IPS-NIHi7 (cell line): ENCODE data around the gene SERPINA4.
"Not testable (repeated sequence)": the region's sequence is repeated elsewhere in the genome, so short reads cannot be mapped to it uniquely, and the experiment has no call there.

Experiments
- DNase-seq: peaks from one replicate; pipeline ENCODE4 v3.0.0; 2012; ENCODE audit warnings: mixed read lengths; ENCODE audit errors: extremely low spot score

The SERPINA4 gene

DNA sequence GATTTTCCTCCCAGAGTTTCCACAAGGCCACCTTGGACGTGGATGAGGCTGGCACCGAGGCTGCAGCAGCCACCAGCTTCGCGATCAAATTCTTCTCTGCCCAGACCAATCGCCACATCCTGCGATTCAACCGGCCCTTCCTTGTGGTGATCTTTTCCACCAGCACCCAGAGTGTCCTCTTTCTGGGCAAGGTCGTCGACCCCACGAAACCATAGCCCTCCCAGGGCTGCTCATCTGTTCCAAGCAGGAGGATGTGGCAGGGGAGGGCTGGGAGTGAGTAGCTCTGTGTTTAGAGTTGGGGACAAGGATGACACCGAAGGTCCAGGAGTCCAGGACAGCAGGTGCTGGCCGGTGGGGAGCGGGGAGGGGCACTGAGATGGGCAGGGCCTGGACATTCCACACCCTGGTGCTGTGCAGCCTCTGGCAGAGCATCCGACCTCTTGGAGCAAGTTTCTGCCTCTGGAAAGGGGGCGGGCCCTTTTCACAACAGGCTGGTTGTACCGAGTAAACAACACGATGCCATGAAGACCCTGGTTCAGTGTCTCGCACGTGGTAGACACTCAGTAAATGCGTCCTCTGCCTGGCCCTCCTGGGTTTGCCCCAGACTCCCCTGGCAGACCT lies 8.2 kb downstream of the SERPINA4 start:
- DNase-seq = no peak

DNA sequence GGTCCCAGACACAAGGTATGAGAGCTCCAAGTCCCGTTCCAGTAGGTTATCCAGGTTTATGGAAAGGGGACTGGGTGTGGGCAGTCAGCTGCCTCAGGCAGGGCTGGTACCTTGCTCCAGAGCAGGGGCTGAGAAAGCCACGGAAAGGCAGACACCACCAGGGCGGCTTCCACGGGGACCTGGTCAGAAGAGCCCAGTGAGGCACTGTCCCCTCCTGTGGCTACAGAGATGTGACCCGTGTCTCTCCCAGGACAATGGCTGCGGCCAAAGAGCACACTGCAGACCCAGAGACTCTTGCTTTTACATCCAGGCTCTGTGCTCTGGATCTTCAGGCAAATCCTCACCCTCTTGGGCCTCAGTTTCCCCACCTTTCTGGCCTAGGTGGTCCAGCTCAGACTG lies 8.8 kb downstream of the SERPINA4 start:
- DNase-seq = no peak

- DNase-seq = no peak
Measured at GRCh38 chr14:94570440-94570839, 9.2 kb downstream of the SERPINA4 start.

DNA sequence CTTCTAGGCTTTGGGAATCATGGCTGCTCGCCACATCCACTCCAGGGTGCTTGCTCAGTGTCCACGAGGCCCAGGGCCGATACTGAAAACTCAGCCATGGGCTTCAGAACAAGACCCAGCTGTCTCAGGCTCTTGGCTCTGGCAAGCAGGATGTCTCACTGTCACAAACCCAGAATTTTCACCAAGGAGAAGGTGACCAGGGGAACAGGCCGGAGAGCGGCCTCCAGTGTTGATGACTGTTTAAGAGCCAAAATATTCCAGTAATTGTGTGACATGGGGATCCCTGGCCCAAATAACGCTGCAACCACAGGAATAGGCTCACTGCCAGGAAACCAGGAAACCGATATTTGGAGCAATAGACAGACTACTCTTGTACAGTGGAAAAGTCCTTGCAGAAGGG lies 10.2 kb downstream of the SERPINA4 start:
- no peak for DNase-seq

- DNase-seq = no peak
Measured at GRCh38 chr14:94571950-94572349, 10.7 kb downstream of the SERPINA4 start.

DNA sequence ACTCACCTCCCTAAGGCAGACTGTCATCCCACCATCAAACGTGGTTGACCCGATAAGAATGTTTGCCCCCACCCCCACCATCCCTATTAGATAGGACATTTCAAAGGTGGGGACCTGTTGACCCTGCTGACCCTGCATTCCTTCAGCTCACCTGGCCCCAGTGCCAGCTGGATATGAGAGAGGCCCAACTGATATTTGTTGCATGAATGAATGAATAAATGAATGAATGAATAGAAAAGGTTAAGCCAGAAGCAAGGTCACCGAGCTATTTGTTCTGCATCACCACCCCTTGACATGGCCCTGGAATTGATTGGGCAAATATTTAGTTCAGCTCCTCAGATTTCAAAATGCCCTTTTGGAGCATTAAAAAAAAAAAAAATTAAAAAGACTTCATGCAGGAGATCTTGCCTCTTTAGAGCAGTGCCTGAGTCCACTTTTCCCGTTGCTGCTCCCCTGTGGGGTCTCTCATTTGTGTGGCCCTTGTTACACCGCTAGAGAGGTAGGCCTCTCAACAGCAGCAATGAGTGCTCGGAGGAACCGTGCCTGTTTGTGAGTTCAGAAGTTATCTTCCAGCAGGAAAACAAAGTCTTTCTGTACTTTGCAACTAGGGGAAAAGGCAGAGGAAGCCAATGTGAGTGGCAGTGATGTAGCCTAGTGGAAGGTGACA lies 11.5 kb downstream of the SERPINA4 start:
- DNase-seq = no peak

GRCh38 chr14:94573475-94574277 lies 12.4 kb downstream of the SERPINA4 start:
- DNase-seq = no peak

GRCh38 chr14:94574336-94574735 lies 13.1 kb downstream of the SERPINA4 start:
- no peak for DNase-seq

GRCh38 chr14:94575730-94576585 lies 14.7 kb downstream of the SERPINA4 start:
- no peak for DNase-seq

DNA sequence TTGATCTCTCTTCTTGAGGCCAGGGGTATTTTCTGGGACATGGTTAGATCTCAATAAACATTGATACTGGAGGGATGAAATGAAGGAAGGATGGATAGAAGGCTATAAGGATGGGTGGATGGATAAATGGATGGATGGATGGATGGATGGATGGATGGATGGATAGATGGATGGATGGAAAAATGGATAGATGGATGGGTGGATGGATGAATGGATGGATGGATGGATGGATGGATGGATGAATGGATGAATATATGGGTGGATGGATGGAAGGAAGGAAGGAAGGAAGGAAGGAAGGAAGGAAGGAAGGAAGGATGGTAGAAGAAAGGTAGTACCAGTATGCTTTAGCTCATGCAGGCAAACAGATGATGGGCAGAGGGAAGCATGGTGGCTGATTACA lies 16.2 kb downstream of the SERPINA4 start:
- not testable (repeated sequence) for DNase-seq

DNA sequence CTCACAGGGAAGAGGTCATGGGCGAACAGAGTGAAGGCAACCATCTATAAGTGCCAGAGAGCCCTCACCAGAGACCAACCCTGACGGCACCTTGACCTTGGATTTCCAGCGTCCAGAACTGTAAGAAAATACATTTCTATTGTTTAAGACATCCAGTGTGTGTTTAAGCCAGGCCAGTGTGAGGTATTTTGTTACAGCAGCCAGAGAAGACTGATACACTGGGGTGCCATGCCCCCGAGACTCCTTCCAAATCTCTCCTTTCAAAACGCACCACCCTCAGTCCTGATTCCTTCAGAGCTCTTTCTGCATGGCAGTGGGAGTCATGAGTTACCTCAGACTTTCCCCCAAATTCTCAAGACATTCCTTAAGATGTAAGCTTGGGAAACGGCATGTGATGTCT lies 17.5 kb downstream of the SERPINA4 start:
- no peak for DNase-seq

DNA sequence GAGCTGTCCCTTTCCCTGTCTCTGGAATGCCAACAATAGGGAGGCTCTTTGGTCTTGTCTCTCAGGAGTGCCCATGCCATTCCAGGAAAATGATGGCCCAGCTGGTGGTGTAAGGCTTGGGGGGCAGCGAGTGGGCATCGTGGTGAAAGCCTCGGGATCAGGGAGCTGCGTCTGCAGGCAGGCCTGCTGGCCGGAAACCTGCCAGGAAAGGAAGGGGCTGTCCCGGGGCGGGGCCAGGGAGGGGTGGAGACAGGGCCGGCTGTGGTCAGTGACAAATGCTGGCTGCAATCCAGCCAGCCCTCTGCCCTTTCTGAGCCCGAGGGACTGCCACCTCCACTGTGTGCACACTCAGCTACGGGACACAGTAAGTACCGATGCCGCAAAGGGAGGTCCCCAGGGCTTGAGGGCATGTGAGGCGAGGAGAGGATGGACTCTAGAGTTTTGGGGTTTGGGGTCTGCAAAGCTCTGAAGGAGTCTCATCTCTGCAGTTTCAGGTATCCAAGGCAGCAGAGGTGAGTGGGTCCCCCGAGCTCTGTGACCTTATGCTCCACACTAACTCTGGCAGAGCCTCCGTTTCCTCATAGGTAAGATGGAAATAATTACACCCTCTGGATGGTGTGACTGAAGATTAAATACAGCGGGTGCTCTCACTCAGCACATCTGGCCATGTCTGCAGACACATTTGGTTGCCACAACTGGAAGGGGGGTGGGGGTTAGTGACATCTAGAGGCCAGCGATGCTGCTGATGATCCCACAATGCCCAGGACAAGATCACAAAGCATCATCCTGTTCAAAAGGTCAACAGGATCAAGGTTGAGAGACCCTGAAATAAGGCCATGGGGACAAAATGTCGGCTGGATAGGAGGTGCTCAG lies 20.1 kb downstream of the SERPINA4 start, which contains the start of gene SERPINA5:
Gene SERPINA5 (plus strand): TSS at position 300 of the 873 bp plus-strand sequence. CDS start 5,937 bp downstream, outside the sequence.
- DNase-seq = peak; percentile 79

GRCh38 chr14:94582199-94582750 lies 21.0 kb downstream of the SERPINA4 start:
- no peak for DNase-seq

- DNase-seq = no peak
Measured at GRCh38 chr14:94582851-94583250, 21.6 kb downstream of the SERPINA4 start.

DNA sequence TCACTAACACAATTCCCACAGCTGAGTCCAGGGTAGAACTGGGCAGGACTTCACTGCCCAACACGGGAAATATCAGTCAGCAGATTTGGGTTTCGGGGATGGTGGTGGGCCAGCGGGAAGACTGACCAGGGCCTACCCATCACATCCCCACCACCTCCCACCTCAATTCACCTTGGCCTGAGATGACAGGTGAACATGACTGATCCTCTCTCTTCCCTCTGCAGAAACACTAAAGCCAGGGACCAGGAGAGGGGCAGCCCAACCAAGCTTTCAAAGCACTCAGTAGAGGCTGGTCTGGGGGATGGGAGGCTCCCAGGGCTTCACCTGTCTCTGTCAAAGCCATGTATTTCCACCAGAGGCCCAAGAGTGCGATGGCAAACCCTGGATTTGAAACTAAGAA lies 22.3 kb downstream of the SERPINA4 start:
- DNase-seq = no peak

GRCh38 chr14:94584591-94585280 lies 23.5 kb downstream of the SERPINA4 start:
- DNase-seq = no peak

- DNase-seq = no peak
Measured at GRCh38 chr14:94586635-94587034, 25.4 kb downstream of the SERPINA4 start.

DNA sequence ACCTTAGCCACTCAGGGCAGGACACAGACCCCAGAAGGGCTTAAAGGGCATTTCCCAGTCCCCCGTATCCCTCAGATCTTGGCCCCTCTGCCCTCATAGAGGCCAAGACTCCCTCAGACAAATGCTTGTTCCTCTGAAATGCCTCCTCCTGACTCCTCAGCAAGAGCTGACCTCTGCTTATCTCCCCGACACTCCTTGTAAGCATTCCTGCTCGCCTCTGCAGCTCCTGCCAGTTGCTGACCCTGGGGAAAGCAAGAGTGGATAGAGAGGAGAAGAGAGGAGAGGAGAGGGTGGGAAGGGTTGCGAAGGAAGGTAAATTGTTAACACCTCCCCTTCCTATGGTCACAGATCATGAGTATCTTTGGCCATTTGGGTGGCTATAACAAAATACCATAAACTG lies 27.1 kb downstream of the SERPINA4 start:
- no peak for DNase-seq

DNA sequence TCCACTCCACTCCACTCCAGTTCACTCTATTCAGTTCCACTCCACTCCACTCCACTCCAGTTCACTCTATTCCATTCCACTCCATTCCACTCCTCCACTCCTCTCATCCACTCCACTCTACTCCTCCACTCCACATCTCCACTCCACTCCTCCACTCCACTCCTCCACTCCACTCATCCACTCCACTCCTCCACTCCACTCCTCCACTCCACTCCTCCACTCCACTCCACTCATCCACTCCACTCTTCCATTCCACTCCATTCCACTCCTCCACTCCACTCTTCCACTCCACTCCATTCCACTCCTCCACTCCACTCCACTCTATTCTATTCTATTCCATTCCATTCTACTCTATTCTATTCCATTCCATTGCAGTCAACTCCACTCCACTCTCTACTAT lies 29.8 kb downstream of the SERPINA4 start:
- no peak for DNase-seq

GRCh38 chr14:94591871-94592270 lies 30.6 kb downstream of the SERPINA4 start:
- no peak for DNase-seq
